Glutamatergic neuron (in vitro differentiated cells): ENCODE measurements around the gene WNK4. TPM values are rescaled to one million over a fixed set of nuclear protein-coding genes. Genes with fewer than 3 reads are reported as not detected.

Source experiments
- DNase-seq: peaks from one replicate; pipeline ENCODE4 v3.0.0; 2022
- H3K27ac Mint-ChIP-seq: one replicate; pipeline ENCODE4 v1.8.0; 2020; ENCODE audit warnings: mild to moderate bottlenecking, mixed read lengths, inconsistent platforms; ENCODE audit not compliant: unreplicated experiment
- H3K27me3 Mint-ChIP-seq: one replicate; pipeline ENCODE4 v1.8.0; 2020; ENCODE audit warnings: mild to moderate bottlenecking, moderate library complexity, mixed read lengths, inconsistent platforms; ENCODE audit not compliant: unreplicated experiment
- H3K36me3 Mint-ChIP-seq: one replicate; pipeline ENCODE4 v1.8.0; 2020; ENCODE audit warnings: mild to moderate bottlenecking, mixed read lengths, inconsistent platforms; ENCODE audit not compliant: unreplicated experiment
- H3K4me1 Mint-ChIP-seq: one replicate; pipeline ENCODE4 v1.8.0; 2020; ENCODE audit warnings: mild to moderate bottlenecking, low read depth, mixed read lengths, inconsistent platforms; ENCODE audit not compliant: unreplicated experiment
- H3K4me3 Mint-ChIP-seq: one replicate; pipeline ENCODE4 v1.8.0; 2020; ENCODE audit warnings: mild to moderate bottlenecking, mixed read lengths, inconsistent platforms; ENCODE audit not compliant: unreplicated experiment
- H3K9me3 Mint-ChIP-seq: one replicate; pipeline ENCODE4 v1.8.0; 2020; ENCODE audit warnings: mild to moderate bottlenecking, moderate library complexity, mixed read lengths, inconsistent platforms; ENCODE audit not compliant: unreplicated experiment
- total RNA-seq: library from RNA; stranded (reverse); fragmentation: NEBNext Ultra II Directional; extraction: Animal tissue kit (Norgen Biotek cat#: 25700); gene quantifications from one replicate; pipeline ENCODE4 v1.2.1, GENCODE V29; 2021; ENCODE audit not compliant: unreplicated experiment
- TF ChIP-seq, protein P1 (sequence below): fragments of 200-600 bp; sonication (generic); IDR thresholded peaks from one replicate; pipeline ENCODE4 v1.5.0; 2021; ENCODE audit not compliant: partially characterized antibody, unreplicated experiment

Gene WNK4
- total RNA-seq, 1 donor from 2014 or later: 2.7 TPM

DNA sequence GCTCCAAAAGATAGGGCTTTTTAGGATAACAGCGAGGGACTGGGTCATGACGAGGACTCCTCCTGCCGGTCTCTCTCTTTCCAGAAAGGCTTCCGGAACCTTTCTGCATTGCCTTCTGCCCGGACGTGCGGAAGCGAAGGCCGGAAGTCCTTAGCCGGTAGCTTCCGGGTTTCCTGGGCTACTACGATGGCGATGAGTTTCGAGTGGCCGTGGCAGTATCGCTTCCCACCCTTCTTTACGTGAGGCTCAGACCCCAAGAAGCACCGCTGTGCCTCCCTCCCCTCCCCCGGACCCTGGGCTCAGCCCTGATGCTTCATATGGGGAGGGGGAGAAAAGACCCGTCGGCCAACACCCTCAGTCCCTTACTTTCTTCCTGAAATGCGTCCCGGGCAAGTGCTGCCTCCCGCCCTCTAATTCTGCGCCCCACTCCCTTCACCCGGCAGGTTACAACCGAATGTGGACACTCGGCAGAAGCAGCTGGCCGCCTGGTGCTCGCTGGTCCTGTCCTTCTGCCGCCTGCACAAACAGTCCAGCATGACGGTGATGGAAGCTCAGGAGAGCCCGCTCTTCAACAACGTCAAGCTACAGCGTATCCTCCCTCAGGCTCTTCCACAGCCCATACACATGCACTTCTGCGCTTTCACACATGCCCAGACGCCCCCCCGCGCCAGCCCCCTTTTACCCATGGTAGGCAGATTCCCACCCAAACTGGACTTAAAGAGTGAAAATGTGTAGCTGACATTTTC lies 6.9 kb upstream of the WNK4 start, which contains the start of gene VPS25:
TSS of gene VPS25 (plus strand) at position 160 of the 746 bp plus-strand sequence. CDS start at position 187, 27 bp downstream.
- Mint-ChIP-seq H3K4me1 (peaks cover 8% of the 10 kb centered on the region), H3K27ac (peak within 1 kb of the TSS; percentile 98), H3K4me3 (peak within 1 kb of the TSS; percentile 100), H3K9me3 (no peaks in the 10 kb centered on the region), H3K36me3 (no peaks in the 10 kb centered on the region), H3K27me3 (peaks cover 5% of the 10 kb centered on the region)
- DNase-seq: peak; percentile 79
- TF ChIP-seq, protein P1, sequence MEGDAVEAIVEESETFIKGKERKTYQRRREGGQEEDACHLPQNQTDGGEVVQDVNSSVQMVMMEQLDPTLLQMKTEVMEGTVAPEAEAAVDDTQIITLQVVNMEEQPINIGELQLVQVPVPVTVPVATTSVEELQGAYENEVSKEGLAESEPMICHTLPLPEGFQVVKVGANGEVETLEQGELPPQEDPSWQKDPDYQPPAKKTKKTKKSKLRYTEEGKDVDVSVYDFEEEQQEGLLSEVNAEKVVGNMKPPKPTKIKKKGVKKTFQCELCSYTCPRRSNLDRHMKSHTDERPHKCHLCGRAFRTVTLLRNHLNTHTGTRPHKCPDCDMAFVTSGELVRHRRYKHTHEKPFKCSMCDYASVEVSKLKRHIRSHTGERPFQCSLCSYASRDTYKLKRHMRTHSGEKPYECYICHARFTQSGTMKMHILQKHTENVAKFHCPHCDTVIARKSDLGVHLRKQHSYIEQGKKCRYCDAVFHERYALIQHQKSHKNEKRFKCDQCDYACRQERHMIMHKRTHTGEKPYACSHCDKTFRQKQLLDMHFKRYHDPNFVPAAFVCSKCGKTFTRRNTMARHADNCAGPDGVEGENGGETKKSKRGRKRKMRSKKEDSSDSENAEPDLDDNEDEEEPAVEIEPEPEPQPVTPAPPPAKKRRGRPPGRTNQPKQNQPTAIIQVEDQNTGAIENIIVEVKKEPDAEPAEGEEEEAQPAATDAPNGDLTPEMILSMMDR: no peak

DNA sequence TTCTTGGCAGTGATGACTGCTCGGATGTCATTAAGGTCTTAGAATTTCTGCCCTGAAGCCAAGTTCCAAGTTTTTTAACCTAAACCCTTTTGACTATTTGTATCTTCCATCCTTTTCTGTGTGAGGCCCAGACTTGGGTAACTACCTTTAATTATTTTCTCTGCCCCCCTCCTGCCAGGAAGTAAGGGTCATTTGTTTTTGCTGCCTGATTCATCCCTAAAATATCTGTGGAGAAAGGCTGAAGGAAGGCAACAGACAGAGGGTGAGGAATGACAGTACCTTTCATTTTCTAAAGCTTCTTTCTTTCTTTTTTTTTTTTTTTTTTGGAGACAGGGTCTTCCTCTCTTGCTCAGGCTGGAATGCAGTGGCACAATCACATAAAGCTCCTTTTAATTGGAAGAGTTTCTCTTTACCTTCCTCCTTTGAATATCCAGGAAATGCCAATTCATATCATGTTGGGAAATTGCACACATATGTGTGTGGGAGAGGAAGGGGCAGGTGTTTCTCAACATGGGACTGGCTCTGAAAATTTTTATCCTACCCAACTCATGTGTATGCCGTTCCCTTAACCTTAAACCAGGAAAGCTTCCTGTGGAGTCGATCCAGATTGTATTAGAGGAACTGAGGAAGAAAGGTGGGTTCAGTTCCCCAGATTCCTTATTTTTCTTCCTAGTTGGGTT lies 6.2 kb upstream of the WNK4 start:
- H3K27ac Mint-ChIP-seq: peak overlapping the region; percentile 98

GRCh38 chr17:42775534-42776098 lies 4.8 kb upstream of the WNK4 start:
- DNase-seq: no peak
- H3K27ac Mint-ChIP-seq: no peak overlapping the region

More for the DNA sequence above, 6.2 kb upstream of the WNK4 start:
- TF ChIP-seq, protein P1: no peak
- no peak for DNase-seq
- Mint-ChIP-seq H3K36me3 (no peaks in the 10 kb centered on the region), H3K4me1 (peaks cover 8% of the 10 kb centered on the region), H3K27me3 (peaks cover 5% of the 10 kb centered on the region), H3K9me3 (no peaks in the 10 kb centered on the region), H3K4me3 (peak overlapping the region; percentile 100)

GRCh38 chr17:42778570-42778969 lies 1.8 kb upstream of the WNK4 start:
- DNase-seq: no peak
- no peaks in the 10 kb centered on the region for H3K36me3 Mint-ChIP-seq
- H3K27ac Mint-ChIP-seq: no peak overlapping the region
- no peak overlapping the region for H3K4me3 Mint-ChIP-seq
- H3K9me3 Mint-ChIP-seq: peaks cover 4% of the 10 kb centered on the region
- TF ChIP-seq, protein P1: no peak
- peaks cover 9% of the 10 kb centered on the region for H3K27me3 Mint-ChIP-seq
- H3K4me1 Mint-ChIP-seq: peaks cover 7% of the 10 kb centered on the region

More at GRCh38 chr17:42775534-42776098, 4.8 kb upstream of the WNK4 start:
- TF ChIP-seq, protein P1: no peak
- H3K4me3 Mint-ChIP-seq: no peak overlapping the region
- H3K36me3 Mint-ChIP-seq: no peaks in the 10 kb centered on the region
- H3K9me3 Mint-ChIP-seq: no peaks in the 10 kb centered on the region
- peaks cover 5% of the 10 kb centered on the region for H3K27me3 Mint-ChIP-seq
- H3K4me1 Mint-ChIP-seq: peaks cover 8% of the 10 kb centered on the region
